Measurements from ENCODE around the gene MLLT3.

GRCh38 chr9:20558566-20559016, 63.7 kb downstream of the MLLT3 start:
- TF ChIP-seq CTCF (IDR thresholded peaks at IDR 0.05) (no peak), POLR2A (IDR thresholded peaks at IDR 0.05) (no peak)

Data from thyroid gland (tissue), 4 donors.